ENCODE results near the gene SECISBP2L.

GRCh38 chr15:48975472-48976419, 70.5 kb downstream of the SECISBP2L start:
- TF ChIP-seq CTCF (conservative IDR thresholded peaks at IDR 0.05; ENCODE audit: low read depth, low read length) (peak; percentile 73), EZH2 (IDR thresholded peaks at IDR 0.05; ENCODE audit: borderline replicate concordance, low read depth, low read length, poor library complexity, severe bottlenecking) (no peak)

Measured in A673 (cell line).